ENCODE measurements around the gene CANX.

The CANX gene

GRCh38 chr5:179729727-179730126 lies 31.0 kb downstream of the CANX start:
- Mint-ChIP-seq H3K36me3 (ENCODE audit: low read depth) (peaks cover 53% of the 10 kb centered on the region), H3K27ac (peak overlapping the region; percentile 66), H3K4me3 (no peak overlapping the region), H3K4me1 (peaks cover 9% of the 10 kb centered on the region), H3K27me3 (ENCODE audit: low read depth, poor library complexity) (no peaks in the 10 kb centered on the region), H3K9me3 (no peaks in the 10 kb centered on the region)
- no peak for TF ChIP-seq CTCF (IDR thresholded peaks at IDR 0.05)
- DNase-seq, result no peak

- Mint-ChIP-seq H3K4me3 (no peak overlapping the region), H3K27ac (peak overlapping the region; percentile 66), H3K27me3 (ENCODE audit: low read depth, poor library complexity) (peaks cover 4% of the 10 kb centered on the region), H3K36me3 (ENCODE audit: low read depth) (peaks cover 53% of the 10 kb centered on the region), H3K4me1 (peaks cover 10% of the 10 kb centered on the region), H3K9me3 (no peaks in the 10 kb centered on the region)
- no peak for TF ChIP-seq CTCF (IDR thresholded peaks at IDR 0.05)
- no peak for DNase-seq
Measured at GRCh38 chr5:179730356-179730755, 31.6 kb downstream of the CANX start.

GRCh38 chr5:179730852-179731251 lies 32.1 kb downstream of the CANX start:
- Mint-ChIP-seq H3K27me3 (ENCODE audit: low read depth, poor library complexity) (peaks cover 4% of the 10 kb centered on the region), H3K4me1 (peaks cover 10% of the 10 kb centered on the region), H3K27ac (peak overlapping the region; percentile 66), H3K4me3 (no peak overlapping the region), H3K36me3 (ENCODE audit: low read depth) (peaks cover 53% of the 10 kb centered on the region), H3K9me3 (no peaks in the 10 kb centered on the region)
- TF ChIP-seq CTCF (IDR thresholded peaks at IDR 0.05), result no peak
- no peak for DNase-seq

- peak overlapping the region; percentile 75 for H3K27ac Mint-ChIP-seq
- no peaks in the 10 kb centered on the region for H3K9me3 Mint-ChIP-seq
- H3K4me3 Mint-ChIP-seq, result peak overlapping the region; percentile 81
- peaks cover 47% of the 10 kb centered on the region for H3K36me3 Mint-ChIP-seq (ENCODE audit: low read depth)
- H3K27me3 Mint-ChIP-seq (ENCODE audit: low read depth, poor library complexity), result peaks cover 4% of the 10 kb centered on the region
- TF ChIP-seq CTCF (IDR thresholded peaks at IDR 0.05), result no peak
- DNase-seq, result no peak
- peaks cover 11% of the 10 kb centered on the region for H3K4me1 Mint-ChIP-seq
Measured at GRCh38 chr5:179731791-179732411, 33.1 kb downstream of the CANX start.

GRCh38 chr5:179732412-179732917 lies 33.7 kb downstream of the CANX start, which contains the start of gene MAML1:
MAML1 (plus strand) TSS chr5:179732822; CDS start chr5:179733113, 291 bp downstream.
- no peak for TF ChIP-seq CTCF (IDR thresholded peaks at IDR 0.05)
- H3K36me3 Mint-ChIP-seq (ENCODE audit: low read depth), result peaks cover 47% of the 10 kb centered on the region
- peaks cover 4% of the 10 kb centered on the region for H3K27me3 Mint-ChIP-seq (ENCODE audit: low read depth, poor library complexity)
- peak within 1 kb of the TSS; percentile 97 for H3K4me3 Mint-ChIP-seq
- H3K9me3 Mint-ChIP-seq, result no peaks in the 10 kb centered on the region
- peak within 1 kb of the TSS; percentile 96 for H3K27ac Mint-ChIP-seq
- H3K4me1 Mint-ChIP-seq, result peaks cover 16% of the 10 kb centered on the region
- peak; percentile 99 for DNase-seq
